Peyer's patch (tissue), 4 donors: ENCODE results near the gene MRPS11.

Experiments
- CTCF ChIP-seq, 6 experiments: fragments of 450-650 bp in 4 of 6; fragments of 200-600 bp in 2 of 6; sonication (generic) in 1 of 6; IDR thresholded peaks; one replicate each; pipeline ENCODE4 v1.5.1; 2017 to 2019; ENCODE audit warnings: antibody characterized with exemption in 6 of 6, mild to moderate bottlenecking in 3 of 6, moderate library complexity in 1 of 6
- POLR2A ChIP-seq, 2 donors: fragments of 450-650 bp; IDR thresholded peaks; one replicate each; pipeline ENCODE4 v1.5.1; 2017; ENCODE audit warnings: antibody characterized with exemption in 2 of 2, mild to moderate bottlenecking in 2 of 2, moderate library complexity in 2 of 2

GRCh38 chr15:88484682-88485331 lies 17.3 kb downstream of the MRPS11 start:
- TF ChIP-seq CTCF (IDR thresholded peaks at IDR 0.05) (no peak), POLR2A (IDR thresholded peaks at IDR 0.05) (no peak)
